ENCODE data around the gene C19orf53. TPM values are rescaled to one million over a fixed set of nuclear protein-coding genes. Genes with fewer than 3 reads are reported as not detected.
A peak's percentile ranks its signal among the peaks of the same experiment; 100 is the strongest.

C19orf53 gene
- total and polyA plus RNA-seq, 10 of the 15 experiments (the other 5 are each of a cell fraction or from before 2014, with no cell fraction given), result 109 to 449 (median 218) TPM

- TF ChIP-seq IRF5 (IDR thresholded peaks at IDR 0.05; ENCODE audit: borderline replicate concordance) (no peak), CREB1 (IDR thresholded peaks at IDR 0.05; ENCODE audit: low read depth) (no peak; the same call in 1 of the 2 replicates), FOXM1 (IDR thresholded peaks at IDR 0.05; ENCODE audit: low read depth, low read length) (peak; percentile 89; the same call in 1 of the 2 replicates), POU2F2 (IDR thresholded peaks at IDR 0.05; ENCODE audit: borderline replicate concordance, low read depth, low read length) (peak; percentile 53; the same call in 1 of the 3 replicates), POLR2A (IDR thresholded peaks at IDR 0.05; ENCODE audit: low read depth, low read length) (peak; percentile 80), USF2 (IDR thresholded peaks at IDR 0.05; ENCODE audit: borderline replicate concordance, low read depth, low read length) (no peak), HDAC6 (IDR thresholded peaks at IDR 0.05; ENCODE audit: unreplicated experiment) (no peak), MXI1 (IDR thresholded peaks at IDR 0.05; ENCODE audit: low read depth, low read length) (peak; percentile 98), GATAD2B (conservative IDR thresholded peaks at IDR 0.05; ENCODE audit: low read depth) (peak; percentile 47)
Measured at GRCh38 chr19:13731147-13731964, 42.9 kb upstream of the C19orf53 start (continued).

All from GM12878 (cell line).